HCT116 (cell line): Measurements from ENCODE around the gene IFT88. TPM values are rescaled to one million over a fixed set of nuclear protein-coding genes. Genes with fewer than 3 reads are reported as not detected.

Experiments used
- ATAC-seq: fragments of 200-7000 bp; cut with Tn5 transposase; 2 replicates; pipeline ENCODE4 v1.9.1; 2020; ENCODE audit warnings: mild to moderate bottlenecking, moderate library complexity
- BruUV-seq: library from RNA; stranded (reverse); fragments of 400-500 nt; replicated peaks from 2 replicates; lab custom pipeline; 2021; lab: Mats Ljungman, UMichigan
- CTCF ChIA-PET: fragments of 300-600 bp; sonication (Branson Sonifier 250); formaldehyde crosslinking; loops from one replicate; lab custom pipeline; 2021; ENCODE audit warnings: antibody characterized with exemption; lab: Charles Lee
- POLR2A ChIA-PET: fragments of 300-600, 350-600 bp; sonication (Branson Sonifier 250); formaldehyde crosslinking; loops from one replicate; lab custom pipeline; 2021; ENCODE audit warnings: antibody characterized with exemption; lab: Charles Lee
- RAD21 ChIA-PET, 2 experiments: fragments of 300-600 bp; sonication (Branson Sonifier 250); formaldehyde crosslinking; loops; one replicate each; lab custom pipeline; 2023; ENCODE audit warnings: low total read pairs in 2 of 2; ENCODE audit not compliant: uncharacterized antibody in 2 of 2, unreplicated experiment in 2 of 2, low non-redundant PET in 1 of 2; lab: Charles Lee
- DNase-seq: peaks from one replicate; pipeline ENCODE4 v3.0.0-alpha.2; 2010; ENCODE audit warnings: low read depth, low spot score
- H2AFZ ChIP-seq: fragments of 200-600 bp; shearing (Covaris generic), sonication (generic); 2 replicates; pipeline ENCODE4 v1.6.1; 2017; ENCODE audit warnings: low read depth, mixed run types, mixed read lengths, antibody characterized with exemption, low read length; ENCODE audit not compliant: poor library complexity, severe bottlenecking
- H3K27ac ChIP-seq: 2 replicates; pipeline ENCODE4 v1.5.1; 2012; ENCODE audit warnings: low read depth, low read length
- H3K27me3 ChIP-seq: fragments of 200-600 bp; sonication (generic); 2 replicates; pipeline ENCODE4 v1.6.1; 2016; ENCODE audit warnings: mixed run types, low read length, mixed read lengths; ENCODE audit not compliant: insufficient read depth
- H3K36me3 ChIP-seq, 2 experiments: fragments of 200-500 bp in 1 of 2; fragments of 200-600 bp in 1 of 2; sonication (Bioruptor generic) in 1 of 2; sonication (generic) in 1 of 2; 2 replicates each; pipeline versions ENCODE4 v1.5.1 to v1.6.1; 2014 to 2016; ENCODE audit warnings: low read length in 2 of 2, inconsistent platforms in 1 of 2, mixed read lengths in 1 of 2, mixed run types in 1 of 2; ENCODE audit not compliant: insufficient read depth in 2 of 2, control insufficient read depth in 1 of 2
- H3K4me1 ChIP-seq, 2 experiments: fragments of 200-600 bp in 1 of 2; sonication (generic) in 1 of 2; 2 replicates each; pipeline versions ENCODE4 v1.5.1 to v1.6.1; 2012 to 2017; ENCODE audit warnings: low read length in 2 of 2, inconsistent platforms in 1 of 2, mild to moderate bottlenecking in 1 of 2, mixed read lengths in 1 of 2, mixed run types in 1 of 2, moderate library complexity in 1 of 2; ENCODE audit not compliant: insufficient read depth in 2 of 2, control insufficient read depth in 1 of 2
- H3K4me2 ChIP-seq: fragments of 200-600 bp; sonication (generic); 2 replicates; pipeline ENCODE4 v1.6.1; 2017; ENCODE audit warnings: mixed run types, low read length, mixed read lengths
- H3K4me3 ChIP-seq, 2 experiments: fragments of 200-600 bp in 1 of 2; sonication (generic) in 1 of 2; replicated peaks in 1 of 2; 2 replicates each; pipeline ENCODE4 v1.5.1; 2011 to 2016; ENCODE audit warnings: low read length in 2 of 2, control low read depth in 1 of 2, low read depth in 1 of 2, mild to moderate bottlenecking in 1 of 2, mixed read lengths in 1 of 2, mixed run types in 1 of 2
- H3K79me2 ChIP-seq: fragments of 200-600 bp; sonication (generic); 2 replicates; pipeline ENCODE4 v1.6.1; 2017; ENCODE audit warnings: mild to moderate bottlenecking, mixed run types, low read length, moderate library complexity, mixed read lengths; ENCODE audit not compliant: insufficient read depth
- H3K9ac ChIP-seq: fragments of 200-600 bp; sonication (generic); 2 replicates; pipeline ENCODE4 v1.6.1; 2016; ENCODE audit warnings: low read length, mixed read lengths
- H3K9me2 ChIP-seq: fragments of 200-600 bp; sonication (generic), shearing (Covaris generic); 2 replicates; pipeline ENCODE4 v1.6.1; 2017; ENCODE audit warnings: mixed run types, mild to moderate bottlenecking, moderate library complexity; ENCODE audit not compliant: insufficient read depth
- H3K9me3 ChIP-seq, 2 experiments: fragments of 200-500 bp in 1 of 2; fragments of 200-600 bp in 1 of 2; sonication (Bioruptor generic) in 1 of 2; sonication (generic) in 1 of 2; 2 replicates each; pipeline ENCODE4 v1.6.1; 2014 to 2017; ENCODE audit warnings: low read length in 2 of 2, mixed read lengths in 2 of 2, inconsistent platforms in 1 of 2, low read depth in 1 of 2, mild to moderate bottlenecking in 1 of 2, mixed run types in 1 of 2, moderate library complexity in 1 of 2; ENCODE audit not compliant: control insufficient read depth in 1 of 2, insufficient read depth in 1 of 2
- H4K20me1 ChIP-seq: fragments of 200-600 bp; sonication (generic), shearing (Covaris generic); 2 replicates; pipeline ENCODE4 v1.6.1; 2017; ENCODE audit warnings: mixed run types, mild to moderate bottlenecking, moderate library complexity; ENCODE audit not compliant: insufficient read depth
- EGR1 ChIP-seq: IDR thresholded peaks from 2 replicates; pipeline ENCODE4 v1.6.1; 2012; ENCODE audit warnings: low read depth
- ELF1 ChIP-seq: IDR thresholded peaks from 2 replicates; pipeline ENCODE4 v1.6.1; 2012; ENCODE audit warnings: low read depth, borderline replicate concordance
- EZH2 ChIP-seq: fragments of 200-600 bp; sonication (generic); IDR thresholded peaks from 2 replicates; pipeline ENCODE4 v1.6.1; 2017; ENCODE audit warnings: antibody characterized with exemption, mixed run types
- FOSL1 ChIP-seq: IDR thresholded peaks from 2 replicates; pipeline ENCODE4 v1.6.1; 2012; ENCODE audit warnings: low read depth
- JUND ChIP-seq: IDR thresholded peaks from 2 replicates; pipeline ENCODE4 v1.6.1; 2012
- POLR2A ChIP-seq: IDR thresholded peaks from 2 replicates; pipeline ENCODE4 v1.7.0; 2011; ENCODE audit warnings: borderline replicate concordance; ENCODE audit not compliant: insufficient read depth, insufficient read length; ENCODE audit errors: extremely low read depth
- POLR2AphosphoS5 ChIP-seq: IDR thresholded peaks from 2 replicates; pipeline ENCODE4 v1.6.1; 2011; ENCODE audit warnings: mild to moderate bottlenecking, low read depth, low read length, moderate library complexity
- RAD21 ChIP-seq: IDR thresholded peaks from 2 replicates; pipeline ENCODE4 v1.6.1; 2012; ENCODE audit warnings: low read depth, mild to moderate bottlenecking
- SIN3A ChIP-seq: IDR thresholded peaks from 2 replicates; pipeline ENCODE4 v1.6.1; 2012; ENCODE audit warnings: low read depth
- SRF ChIP-seq: IDR thresholded peaks from 2 replicates; pipeline ENCODE4 v1.6.1; 2012; ENCODE audit warnings: low read depth
- TCF7L2 ChIP-seq: IDR thresholded peaks from 2 replicates; pipeline ENCODE4 v1.7.0; 2011; ENCODE audit warnings: borderline replicate concordance, inconsistent platforms; ENCODE audit not compliant: insufficient read depth, insufficient read length; ENCODE audit errors: extremely low read depth
- YY1 ChIP-seq: IDR thresholded peaks from 2 replicates; pipeline ENCODE4 v1.6.1; 2011; ENCODE audit warnings: low read length, low read depth, moderate library complexity, mild to moderate bottlenecking; ENCODE audit not compliant: insufficient replicate concordance; ENCODE audit errors: extremely low read depth
- ZFX ChIP-seq: fragments of 450-650 bp; IDR thresholded peaks from 2 replicates; pipeline ENCODE4 v1.6.1; 2017
- intact Hi-C: fragments of 100-400 bp; cut with micrococcal nuclease; formaldehyde crosslinking; loops from 2 replicates; pipeline ENCODE4 v1.10.0; 2022
- total RNA-seq: library from RNA; stranded (reverse); gene quantifications from one replicate; pipeline ENCODE4 v1.2.1, GENCODE V29; 2021; ENCODE audit not compliant: unreplicated experiment
- TF ChIP-seq, protein P1 (sequence below): IDR thresholded peaks from 2 replicates; pipeline ENCODE4 v1.6.1; 2012
- TF ChIP-seq, protein P2 (sequence below): IDR thresholded peaks from 2 replicates; pipeline ENCODE4 v1.6.1; 2012; ENCODE audit warnings: low read depth
- TF ChIP-seq, protein P3 (sequence below): IDR thresholded peaks from 2 replicates; pipeline ENCODE4 v1.6.1; 2012
- TF ChIP-seq, protein P4 (sequence below), 3 experiments: fragments of 200-600 bp in 1 of 3; sonication (generic) in 1 of 3; IDR thresholded peaks in 2 of 3; conservative IDR thresholded peaks in 1 of 3; 2 replicates each; pipeline ENCODE4 v1.5.1; 2012 to 2017; ENCODE audit warnings: low read depth in 2 of 3, low read length in 2 of 3, antibody characterized with exemption in 1 of 3, borderline replicate concordance in 1 of 3, control low read depth in 1 of 3, mild to moderate bottlenecking in 1 of 3, mixed read lengths in 1 of 3, mixed run types in 1 of 3, moderate library complexity in 1 of 3; ENCODE audit not compliant: insufficient read depth in 1 of 3

The IFT88 gene
- total RNA-seq, 1 experiment from 2014 or later = 13.1 TPM

DNA sequence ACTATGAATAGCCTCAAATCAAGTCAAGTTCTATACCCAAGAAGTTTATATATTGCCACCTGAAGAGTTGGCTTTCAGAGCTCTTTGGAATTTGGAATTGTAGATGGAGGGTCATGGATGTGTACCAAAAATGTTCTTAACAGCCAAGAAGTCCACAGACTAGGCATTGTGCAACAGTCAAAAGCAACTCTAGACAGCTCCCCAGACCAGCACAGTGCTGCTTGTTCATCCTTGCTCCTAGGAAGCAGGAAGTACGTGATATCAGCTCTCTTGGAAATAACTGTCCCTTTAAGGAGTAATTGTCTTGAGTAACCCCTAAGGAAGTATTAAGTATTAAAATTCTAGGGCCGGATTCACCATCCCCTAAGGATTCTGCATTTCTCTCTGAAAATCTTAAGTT, 105.8 kb downstream of the IFT88 start:
- BruUV-seq = no TSS peak
- H3K27me3 ChIP-seq = no peaks in the 10 kb centered on the region
- DNase-seq (no peak), ATAC-seq (no peak)
- no peak overlapping the region for H3K27ac ChIP-seq
- no peaks in the 10 kb centered on the region for H3K9me2 ChIP-seq
- H3K9ac ChIP-seq = no peak overlapping the region
- no peak for TF ChIP-seq ELF1
- TF ChIP-seq JUND = no peak
- no peak for TF ChIP-seq YY1
- TF ChIP-seq EGR1 = no peak
- no peak for TF ChIP-seq ZFX
- no peak for TF ChIP-seq SRF
- TF ChIP-seq FOSL1 = no peak
- no peak for TF ChIP-seq POLR2AphosphoS5
- no peak for TF ChIP-seq EZH2
- TF ChIP-seq, protein P1, sequence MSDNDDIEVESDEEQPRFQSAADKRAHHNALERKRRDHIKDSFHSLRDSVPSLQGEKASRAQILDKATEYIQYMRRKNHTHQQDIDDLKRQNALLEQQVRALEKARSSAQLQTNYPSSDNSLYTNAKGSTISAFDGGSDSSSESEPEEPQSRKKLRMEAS = no peak
- no peak for TF ChIP-seq TCF7L2
- TF ChIP-seq, protein P2, sequence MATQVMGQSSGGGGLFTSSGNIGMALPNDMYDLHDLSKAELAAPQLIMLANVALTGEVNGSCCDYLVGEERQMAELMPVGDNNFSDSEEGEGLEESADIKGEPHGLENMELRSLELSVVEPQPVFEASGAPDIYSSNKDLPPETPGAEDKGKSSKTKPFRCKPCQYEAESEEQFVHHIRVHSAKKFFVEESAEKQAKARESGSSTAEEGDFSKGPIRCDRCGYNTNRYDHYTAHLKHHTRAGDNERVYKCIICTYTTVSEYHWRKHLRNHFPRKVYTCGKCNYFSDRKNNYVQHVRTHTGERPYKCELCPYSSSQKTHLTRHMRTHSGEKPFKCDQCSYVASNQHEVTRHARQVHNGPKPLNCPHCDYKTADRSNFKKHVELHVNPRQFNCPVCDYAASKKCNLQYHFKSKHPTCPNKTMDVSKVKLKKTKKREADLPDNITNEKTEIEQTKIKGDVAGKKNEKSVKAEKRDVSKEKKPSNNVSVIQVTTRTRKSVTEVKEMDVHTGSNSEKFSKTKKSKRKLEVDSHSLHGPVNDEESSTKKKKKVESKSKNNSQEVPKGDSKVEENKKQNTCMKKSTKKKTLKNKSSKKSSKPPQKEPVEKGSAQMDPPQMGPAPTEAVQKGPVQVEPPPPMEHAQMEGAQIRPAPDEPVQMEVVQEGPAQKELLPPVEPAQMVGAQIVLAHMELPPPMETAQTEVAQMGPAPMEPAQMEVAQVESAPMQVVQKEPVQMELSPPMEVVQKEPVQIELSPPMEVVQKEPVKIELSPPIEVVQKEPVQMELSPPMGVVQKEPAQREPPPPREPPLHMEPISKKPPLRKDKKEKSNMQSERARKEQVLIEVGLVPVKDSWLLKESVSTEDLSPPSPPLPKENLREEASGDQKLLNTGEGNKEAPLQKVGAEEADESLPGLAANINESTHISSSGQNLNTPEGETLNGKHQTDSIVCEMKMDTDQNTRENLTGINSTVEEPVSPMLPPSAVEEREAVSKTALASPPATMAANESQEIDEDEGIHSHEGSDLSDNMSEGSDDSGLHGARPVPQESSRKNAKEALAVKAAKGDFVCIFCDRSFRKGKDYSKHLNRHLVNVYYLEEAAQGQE = no peak
- TF ChIP-seq POLR2A = no peak
- TF ChIP-seq, protein P3, sequence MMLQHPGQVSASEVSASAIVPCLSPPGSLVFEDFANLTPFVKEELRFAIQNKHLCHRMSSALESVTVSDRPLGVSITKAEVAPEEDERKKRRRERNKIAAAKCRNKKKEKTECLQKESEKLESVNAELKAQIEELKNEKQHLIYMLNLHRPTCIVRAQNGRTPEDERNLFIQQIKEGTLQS = no peak
- TF ChIP-seq RAD21 = no peak
- TF ChIP-seq, protein P4, sequence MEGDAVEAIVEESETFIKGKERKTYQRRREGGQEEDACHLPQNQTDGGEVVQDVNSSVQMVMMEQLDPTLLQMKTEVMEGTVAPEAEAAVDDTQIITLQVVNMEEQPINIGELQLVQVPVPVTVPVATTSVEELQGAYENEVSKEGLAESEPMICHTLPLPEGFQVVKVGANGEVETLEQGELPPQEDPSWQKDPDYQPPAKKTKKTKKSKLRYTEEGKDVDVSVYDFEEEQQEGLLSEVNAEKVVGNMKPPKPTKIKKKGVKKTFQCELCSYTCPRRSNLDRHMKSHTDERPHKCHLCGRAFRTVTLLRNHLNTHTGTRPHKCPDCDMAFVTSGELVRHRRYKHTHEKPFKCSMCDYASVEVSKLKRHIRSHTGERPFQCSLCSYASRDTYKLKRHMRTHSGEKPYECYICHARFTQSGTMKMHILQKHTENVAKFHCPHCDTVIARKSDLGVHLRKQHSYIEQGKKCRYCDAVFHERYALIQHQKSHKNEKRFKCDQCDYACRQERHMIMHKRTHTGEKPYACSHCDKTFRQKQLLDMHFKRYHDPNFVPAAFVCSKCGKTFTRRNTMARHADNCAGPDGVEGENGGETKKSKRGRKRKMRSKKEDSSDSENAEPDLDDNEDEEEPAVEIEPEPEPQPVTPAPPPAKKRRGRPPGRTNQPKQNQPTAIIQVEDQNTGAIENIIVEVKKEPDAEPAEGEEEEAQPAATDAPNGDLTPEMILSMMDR (IDR thresholded peaks at IDR 0.05 in 2 of 3, conservative IDR thresholded peaks at IDR 0.05 in 1 of 3; ENCODE audit: borderline replicate concordance in 1 of 3, insufficient read depth in 1 of 3, low read depth in 2 of 3, low read length in 2 of 3) = no peak
- no peak for TF ChIP-seq SIN3A
- RAD21 ChIA-PET = no interaction called here
- H3K36me3 ChIP-seq = no peaks in the 10 kb centered on the region; a peak in 1 of 4 replicates
- POLR2A ChIA-PET = no interaction called here
- H3K9me3 ChIP-seq = no peaks in the 10 kb centered on the region
- H3K4me3 ChIP-seq = no peak overlapping the region
- H3K4me2 ChIP-seq = no peak overlapping the region
- CTCF ChIA-PET = no interaction called here
- intact Hi-C loops = no loop called here
- H4K20me1 ChIP-seq = no peaks in the 10 kb centered on the region
- H3K4me1 ChIP-seq = no peaks in the 10 kb centered on the region
- H2AFZ ChIP-seq = no peak overlapping the region
- no peaks in the 10 kb centered on the region for H3K79me2 ChIP-seq
